HepG2 (cell line): Measurements from ENCODE around the gene FBXL4. TPM values are rescaled to one million over a fixed set of nuclear protein-coding genes. Genes with fewer than 3 reads are reported as not detected.

Experiments used
- ATAC-seq: fragments of 200-7000 bp; cut with Tn5 transposase; 3 replicates; pipeline ENCODE4 v1.9.1; 2020; ENCODE audit warnings: mild to moderate bottlenecking, moderate library complexity
- BruUV-seq: library from RNA; stranded (reverse); fragments of 400-500 nt; replicated peaks from 2 replicates; lab custom pipeline; 2021; lab: Mats Ljungman, UMichigan
- CTCF ChIA-PET: fragments of 300-600 bp; formaldehyde crosslinking; extraction: SDS; loops from one replicate; lab custom pipeline; 2021; ENCODE audit warnings: low total read pairs, inconsistent platforms, low intra/inter-chr PET ratio; lab: Yijun Ruan, JAX
- POLR2A ChIA-PET: fragments of 350-600 bp; sonication (Branson Sonifier 250); formaldehyde crosslinking; loops from one replicate; lab custom pipeline; 2020; ENCODE audit warnings: antibody characterized with exemption, inconsistent platforms; lab: Yijun Ruan, JAX
- DNase-seq: peaks from one replicate; pipeline ENCODE4 v3.0.0-alpha.2; 2015; ENCODE audit warnings: low spot score
- FAIRE-seq: peaks from 3 replicates; lab custom pipeline; 2011; peaks lifted over from hg19 to GRCh38; lab: Jason Lieb, UNC
- H2AFZ ChIP-seq: one replicate; pipeline ENCODE4 v1.6.1; 2011; ENCODE audit warnings: low read length, inconsistent platforms
- H3K27ac ChIP-seq: fragments of 300-600 bp; 3 replicates; pipeline ENCODE4 v1.8.0; 2011; ENCODE audit warnings: mixed run types, mild to moderate bottlenecking, mixed read lengths, low read length, inconsistent platforms; ENCODE audit not compliant: insufficient read depth; ENCODE audit errors: extremely low read length
- H3K27me3 ChIP-seq, 2 experiments: fragments of 200-600 bp in 1 of 2; 2 replicates in 1 of 2; 3 replicates in 1 of 2; pipeline versions ENCODE4 v1.6.0 to v1.8.0; 2011; ENCODE audit warnings: low read length in 2 of 2, mild to moderate bottlenecking in 2 of 2, moderate library complexity in 2 of 2, inconsistent platforms in 1 of 2; ENCODE audit not compliant: insufficient read depth in 2 of 2, control insufficient read depth in 1 of 2
- H3K36me3 ChIP-seq, 2 experiments: fragments of 200-600 bp in 1 of 2; replicated peaks in 1 of 2; 2 replicates in 1 of 2; 3 replicates in 1 of 2; pipeline versions ENCODE4 v1.5.1 to v1.8.0; 2011; ENCODE audit warnings: low read length in 2 of 2, inconsistent platforms in 1 of 2; ENCODE audit not compliant: insufficient read depth in 2 of 2, control insufficient read depth in 1 of 2
- H3K4me1 ChIP-seq: 2 replicates; pipeline ENCODE4 v1.5.1; 2012; ENCODE audit warnings: low read length, inconsistent platforms; ENCODE audit not compliant: insufficient read depth
- H3K4me2 ChIP-seq: 2 replicates; pipeline ENCODE4 v1.6.0; 2011; ENCODE audit warnings: low read depth, low read length, inconsistent platforms
- H3K4me3 ChIP-seq, 3 experiments: fragments of 200-600 bp in 1 of 3; sonication (generic), shearing (Covaris generic) in 1 of 3; replicated peaks in 1 of 3; 2 replicates each; pipeline ENCODE4 v1.5.1; 2011 to 2016; ENCODE audit warnings: low read length in 3 of 3, inconsistent platforms in 2 of 3, low read depth in 2 of 3, mild to moderate bottlenecking in 2 of 3, control low read depth in 1 of 3, mixed read lengths in 1 of 3; ENCODE audit not compliant: insufficient read depth in 1 of 3
- H3K79me2 ChIP-seq: one replicate; pipeline ENCODE4 v1.6.1; 2011; ENCODE audit warnings: low read length, inconsistent platforms; ENCODE audit not compliant: insufficient read depth
- H3K9ac ChIP-seq: 2 replicates; pipeline ENCODE4 v1.6.0; 2011; ENCODE audit warnings: mild to moderate bottlenecking, low read depth, low read length, inconsistent platforms; ENCODE audit not compliant: insufficient read depth
- H3K9me3 ChIP-seq: 2 replicates; pipeline ENCODE4 v1.5.1; 2012; ENCODE audit warnings: mild to moderate bottlenecking, low read length
- H4K20me1 ChIP-seq: 2 replicates; pipeline ENCODE4 v1.6.0; 2011; ENCODE audit warnings: inconsistent platforms, mild to moderate bottlenecking, low read length, moderate library complexity; ENCODE audit not compliant: insufficient read depth
- MED8 ChIP-seq: sonication (generic); formaldehyde crosslinking; IDR thresholded peaks from 2 replicates; pipeline ENCODE4 v1.8.1; 2023; ENCODE audit warnings: mild to moderate bottlenecking, missing genetic modification reagents; ENCODE audit not compliant: insufficient replicate concordance
- SETDB1 ChIP-seq: sonication (generic); formaldehyde crosslinking; IDR thresholded peaks from 2 replicates; pipeline ENCODE4 v1.5.1; 2020; ENCODE audit warnings: missing genetic modification reagents, mild to moderate bottlenecking, borderline replicate concordance
- SMARCE1 ChIP-seq: fragments of 450-650 bp; IDR thresholded peaks from 2 replicates; pipeline ENCODE4 v1.6.1; 2017; ENCODE audit warnings: borderline replicate concordance
- ZNF101 ChIP-seq: sonication (generic); formaldehyde crosslinking; IDR thresholded peaks from 2 replicates; pipeline ENCODE4 v1.4.0; 2020; ENCODE audit warnings: mild to moderate bottlenecking, low read depth, missing genetic modification reagents, borderline replicate concordance
- ZNF124 ChIP-seq: sonication (generic); formaldehyde crosslinking; IDR thresholded peaks from 2 replicates; pipeline ENCODE4 v1.4.0; 2020; ENCODE audit warnings: missing genetic modification reagents
- ZNF260 ChIP-seq: sonication (generic); formaldehyde crosslinking; IDR thresholded peaks from 2 replicates; pipeline ENCODE4 v1.4.0; 2020; ENCODE audit warnings: missing genetic modification reagents, low read depth, mild to moderate bottlenecking, borderline replicate concordance
- ZNF296 ChIP-seq: sonication (generic); formaldehyde crosslinking; conservative IDR thresholded peaks from 2 replicates; pipeline ENCODE4 v1.5.0; 2020; ENCODE audit warnings: mild to moderate bottlenecking, missing genetic modification reagents
- ZNF3 ChIP-seq: IDR thresholded peaks from 2 replicates; pipeline ENCODE4 v1.7.0; 2017; ENCODE audit warnings: inconsistent platforms
- ZNF430 ChIP-seq: sonication (generic); formaldehyde crosslinking; IDR thresholded peaks from 2 replicates; pipeline ENCODE4 v1.9.0; 2021; ENCODE audit warnings: mild to moderate bottlenecking, missing genetic modification reagents
- ZNF724P ChIP-seq: sonication (generic); formaldehyde crosslinking; IDR thresholded peaks from 2 replicates; pipeline ENCODE4 v1.8.0; 2022; ENCODE audit warnings: missing genetic modification reagents, borderline replicate concordance
- ZNF749 ChIP-seq: sonication (generic); formaldehyde crosslinking; IDR thresholded peaks from 2 replicates; pipeline ENCODE4 v1.8.0; 2022; ENCODE audit warnings: mild to moderate bottlenecking, missing genetic modification reagents, moderate library complexity, borderline replicate concordance
- ZNF776 ChIP-seq: sonication (generic); formaldehyde crosslinking; IDR thresholded peaks from 2 replicates; pipeline ENCODE4 v1.4.0; 2020; ENCODE audit warnings: mild to moderate bottlenecking, missing genetic modification reagents
- ZNF782 ChIP-seq: sonication (generic); formaldehyde crosslinking; IDR thresholded peaks from 2 replicates; pipeline ENCODE4 v1.4.0; 2020; ENCODE audit warnings: missing genetic modification reagents, mild to moderate bottlenecking, borderline replicate concordance
- WGBS: methylation state at CpG from one replicate; pipeline ENCODE4 v1.1.6; 2017; ENCODE audit warnings: low lambda C conversion rate; 5-methylcytosine and 5-hydroxymethylcytosine counted together
- in situ Hi-C: cut with HindIII; loops from 2 replicates; pipeline ENCODE4 v1.10.0; 2017; ENCODE audit warnings: low pct_unique_long_range_greater_than_20kb; ENCODE audit not compliant: extremely low pct_ligation_motif_present
- intact Hi-C: fragments of 100-400 bp; cut with micrococcal nuclease; formaldehyde crosslinking; loops from one replicate; pipeline ENCODE4 v1.10.0; 2022; ENCODE audit not compliant: unreplicated experiment
- polyA plus RNA-seq, 8 experiments: library from polyadenylated mRNA; depleted of rRNA in 3 of 8; stranded (reverse) in 7 of 8; unstranded in 1 of 8; fragments of >200 nt; fragmentation: Illumina TruSeq in 4 of 8; extraction: Trizol in 4 of 8; gene quantifications; 2 replicates each; pipeline versions ENCODE4 v1.2.1 to v1.2.3, GENCODE V29; 2011 to 2016; ENCODE audit warnings: low read depth in 4 of 8, missing spikeins in 1 of 8, mixed read lengths in 1 of 8; ENCODE audit not compliant: insufficient read depth in 1 of 8
- total RNA-seq, 5 experiments: library from RNA; depleted of rRNA; stranded (reverse); fragments of >200 nt; fragmentation: Illumina TruSeq; extraction: Trizol; gene quantifications; 2 replicates each; pipeline ENCODE4 v1.2.3, GENCODE V29; 2016; ENCODE audit warnings: low read depth in 1 of 5

FBXL4 gene
- total and polyA plus RNA-seq, 2 of the 13 experiments (the other 11 are each of a cell fraction or from before 2014, with no cell fraction given): 13.2 to 17.6 TPM

GRCh38 chr6:98970469-98970868 lies 22.7 kb upstream of the FBXL4 start:
- no peaks in the 10 kb centered on the region for H4K20me1 ChIP-seq
- ATAC-seq (no peak), FAIRE-seq (no peak), DNase-seq (no peak)
- H3K4me1 ChIP-seq: no peaks in the 10 kb centered on the region
- no TSS peak for BruUV-seq
- no peaks in the 10 kb centered on the region for H3K9me3 ChIP-seq
- in situ Hi-C loops: no loop called here
- no peaks in the 10 kb centered on the region for H3K27me3 ChIP-seq
- POLR2A ChIA-PET: no interaction called here
- TF ChIP-seq ZNF296 (no peak), ZNF430 (CRISPR knock-in tag) (no peak), ZNF101 (CRISPR knock-in tag) (no peak), ZNF260 (no peak), ZNF776 (CRISPR knock-in tag) (no peak), ZNF724P (CRISPR knock-in tag) (no peak), ZNF749 (CRISPR knock-in tag) (no peak), ZNF782 (CRISPR knock-in tag) (no peak), ZNF3 (CRISPR knock-in tag) (no peak), MED8 (CRISPR knock-in tag) (no peak), ZNF124 (CRISPR knock-in tag) (no peak), SMARCE1 (no peak), SETDB1 (CRISPR knock-in tag) (no peak)
- H3K27ac ChIP-seq: no peak overlapping the region
- H3K4me2 ChIP-seq: no peak overlapping the region
- CTCF ChIA-PET: no interaction called here
- intact Hi-C loops: no loop called here
- no peak overlapping the region for H3K9ac ChIP-seq
- 54% methylated on average over 1 of the region's 1 CpG for WGBS
- H3K79me2 ChIP-seq: no peaks in the 10 kb centered on the region
- no peak overlapping the region for H3K4me3 ChIP-seq
- H2AFZ ChIP-seq: no peak overlapping the region
- no peaks in the 10 kb centered on the region for H3K36me3 ChIP-seq
